Activated CD8-positive, alpha-beta memory T cell treated with anti-CD3 and anti-CD28 coated beads, Interleukin-2, amount 50 U/mL, for 24 hours (primary cell): ENCODE data around the gene ZNF558.
"Not testable (repeated sequence)": the region's sequence is repeated elsewhere in the genome, so short reads cannot be mapped to it uniquely, and the experiment has no call there.

Experiments used
- DNase-seq: peaks from one replicate; pipeline ENCODE4 v3.0.0-alpha.2; 2020; ENCODE audit errors: extremely low read depth

Gene ZNF558

GRCh38 chr19:8806661-8807060 is 25.4 kb downstream of the ZNF558 start:
- DNase-seq = no peak

GRCh38 chr19:8794823-8795222 is 37.3 kb downstream of the ZNF558 start:
- DNase-seq = no peak

GRCh38 chr19:8773587-8773986 is 58.5 kb downstream of the ZNF558 start:
- DNase-seq = not testable (repeated sequence)

GRCh38 chr19:8769265-8769664 is 62.8 kb downstream of the ZNF558 start:
- not testable (repeated sequence) for DNase-seq

- not testable (repeated sequence) for DNase-seq
Observed at GRCh38 chr19:8767257-8767656, 64.8 kb downstream of the ZNF558 start.
